ENCODE data around the gene DNASE2.

The DNASE2 gene, protein sequence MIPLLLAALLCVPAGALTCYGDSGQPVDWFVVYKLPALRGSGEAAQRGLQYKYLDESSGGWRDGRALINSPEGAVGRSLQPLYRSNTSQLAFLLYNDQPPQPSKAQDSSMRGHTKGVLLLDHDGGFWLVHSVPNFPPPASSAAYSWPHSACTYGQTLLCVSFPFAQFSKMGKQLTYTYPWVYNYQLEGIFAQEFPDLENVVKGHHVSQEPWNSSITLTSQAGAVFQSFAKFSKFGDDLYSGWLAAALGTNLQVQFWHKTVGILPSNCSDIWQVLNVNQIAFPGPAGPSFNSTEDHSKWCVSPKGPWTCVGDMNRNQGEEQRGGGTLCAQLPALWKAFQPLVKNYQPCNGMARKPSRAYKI

DNA sequence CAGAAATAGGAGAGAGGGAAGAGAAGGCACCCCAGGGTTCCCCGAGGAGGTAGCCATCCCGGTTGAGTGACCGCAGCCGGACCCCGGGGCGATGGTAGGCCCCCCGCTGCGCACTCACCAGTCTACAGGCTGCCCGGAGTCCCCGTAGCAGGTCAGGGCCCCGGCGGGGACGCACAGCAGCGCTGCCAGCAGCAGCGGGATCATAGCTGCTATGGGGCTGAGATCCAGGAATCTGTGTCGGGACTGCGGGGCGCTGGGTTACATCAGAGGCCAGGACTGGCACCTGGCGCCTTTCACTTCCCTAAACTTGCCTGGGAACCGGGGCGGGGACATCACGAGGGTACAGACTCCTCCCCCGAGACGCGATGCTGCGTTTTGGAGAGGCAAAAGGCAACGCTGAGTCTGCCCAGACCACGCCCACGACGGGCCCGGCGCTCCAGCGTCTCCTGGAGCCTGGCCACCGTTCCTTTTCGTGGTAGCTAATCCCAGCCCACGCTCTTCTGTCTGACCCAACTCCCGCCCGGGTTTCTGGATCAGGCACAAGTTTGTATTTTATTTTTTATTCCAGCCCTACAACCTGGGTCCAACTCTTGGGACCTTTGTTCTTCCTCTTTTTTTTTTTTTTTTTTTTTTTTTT lies at the start of gene DNASE2:
TSS of gene DNASE2 (minus strand) at position 278 of the 637 bp plus-strand sequence. CDS start at position 204, 74 bp downstream.
- Histone ChIP-seq H3K36me3 (no peaks in the 10 kb centered on the region), H3K27me3 (ENCODE audit: insufficient read depth, low read depth, severe bottlenecking) (no peaks in the 10 kb centered on the region), H3K4me3 (ENCODE audit: low read depth, low read length) (no peak within 1 kb of the TSS), H3K9me3 (ENCODE audit: severe bottlenecking) (peaks cover 6% of the 10 kb centered on the region), H3K27ac (no peak within 1 kb of the TSS)
- TF ChIP-seq, protein P1, sequence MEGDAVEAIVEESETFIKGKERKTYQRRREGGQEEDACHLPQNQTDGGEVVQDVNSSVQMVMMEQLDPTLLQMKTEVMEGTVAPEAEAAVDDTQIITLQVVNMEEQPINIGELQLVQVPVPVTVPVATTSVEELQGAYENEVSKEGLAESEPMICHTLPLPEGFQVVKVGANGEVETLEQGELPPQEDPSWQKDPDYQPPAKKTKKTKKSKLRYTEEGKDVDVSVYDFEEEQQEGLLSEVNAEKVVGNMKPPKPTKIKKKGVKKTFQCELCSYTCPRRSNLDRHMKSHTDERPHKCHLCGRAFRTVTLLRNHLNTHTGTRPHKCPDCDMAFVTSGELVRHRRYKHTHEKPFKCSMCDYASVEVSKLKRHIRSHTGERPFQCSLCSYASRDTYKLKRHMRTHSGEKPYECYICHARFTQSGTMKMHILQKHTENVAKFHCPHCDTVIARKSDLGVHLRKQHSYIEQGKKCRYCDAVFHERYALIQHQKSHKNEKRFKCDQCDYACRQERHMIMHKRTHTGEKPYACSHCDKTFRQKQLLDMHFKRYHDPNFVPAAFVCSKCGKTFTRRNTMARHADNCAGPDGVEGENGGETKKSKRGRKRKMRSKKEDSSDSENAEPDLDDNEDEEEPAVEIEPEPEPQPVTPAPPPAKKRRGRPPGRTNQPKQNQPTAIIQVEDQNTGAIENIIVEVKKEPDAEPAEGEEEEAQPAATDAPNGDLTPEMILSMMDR (IDR thresholded peaks at IDR 0.05; ENCODE audit: low read depth, low read length) = no peak
- no peak for DNase-seq

DNA sequence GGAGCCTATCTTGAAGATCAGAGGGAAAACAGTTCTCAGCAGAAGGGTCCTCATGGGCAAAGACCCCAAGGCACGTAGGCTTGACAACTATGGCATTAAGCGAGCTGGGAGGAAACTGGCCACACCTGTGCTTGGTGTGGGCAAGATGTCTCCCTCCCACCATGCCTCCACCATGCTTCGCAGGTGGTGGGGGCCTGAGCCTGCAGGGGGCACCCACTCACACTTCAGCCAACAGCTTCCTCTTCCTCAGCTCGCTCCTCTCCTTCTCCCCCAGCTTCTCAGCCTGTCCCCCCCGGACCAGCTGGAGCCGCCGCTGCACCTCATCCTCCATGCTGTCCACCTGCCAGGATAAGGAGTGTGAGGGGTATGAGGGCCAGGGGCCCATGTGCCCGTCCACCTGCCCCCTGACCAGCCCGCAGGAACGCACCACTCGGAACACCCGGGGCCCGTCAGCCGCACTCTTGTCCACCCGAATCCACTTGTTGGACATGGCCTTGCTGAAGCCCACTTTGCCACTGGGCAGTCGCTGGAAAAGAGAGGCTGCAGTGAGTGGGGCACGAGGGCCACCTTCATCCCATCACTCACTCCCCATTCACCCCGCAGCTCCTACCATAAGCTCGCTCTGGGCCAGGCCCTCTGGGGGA lies 48.9 kb upstream of the DNASE2 start:
- Histone ChIP-seq H3K4me3 (ENCODE audit: low read depth, low read length) (no peak overlapping the region), H3K27me3 (ENCODE audit: insufficient read depth, low read depth, severe bottlenecking) (no peaks in the 10 kb centered on the region), H3K27ac (no peak overlapping the region), H3K36me3 (peaks cover 56% of the 10 kb centered on the region), H3K9me3 (ENCODE audit: severe bottlenecking) (no peaks in the 10 kb centered on the region)
- DNase-seq = no peak
- TF ChIP-seq, protein P1 (IDR thresholded peaks at IDR 0.05; ENCODE audit: low read depth, low read length) = 0 out of 2 replicates have a peak, but pooled peaks have one; percentile 18

DNA sequence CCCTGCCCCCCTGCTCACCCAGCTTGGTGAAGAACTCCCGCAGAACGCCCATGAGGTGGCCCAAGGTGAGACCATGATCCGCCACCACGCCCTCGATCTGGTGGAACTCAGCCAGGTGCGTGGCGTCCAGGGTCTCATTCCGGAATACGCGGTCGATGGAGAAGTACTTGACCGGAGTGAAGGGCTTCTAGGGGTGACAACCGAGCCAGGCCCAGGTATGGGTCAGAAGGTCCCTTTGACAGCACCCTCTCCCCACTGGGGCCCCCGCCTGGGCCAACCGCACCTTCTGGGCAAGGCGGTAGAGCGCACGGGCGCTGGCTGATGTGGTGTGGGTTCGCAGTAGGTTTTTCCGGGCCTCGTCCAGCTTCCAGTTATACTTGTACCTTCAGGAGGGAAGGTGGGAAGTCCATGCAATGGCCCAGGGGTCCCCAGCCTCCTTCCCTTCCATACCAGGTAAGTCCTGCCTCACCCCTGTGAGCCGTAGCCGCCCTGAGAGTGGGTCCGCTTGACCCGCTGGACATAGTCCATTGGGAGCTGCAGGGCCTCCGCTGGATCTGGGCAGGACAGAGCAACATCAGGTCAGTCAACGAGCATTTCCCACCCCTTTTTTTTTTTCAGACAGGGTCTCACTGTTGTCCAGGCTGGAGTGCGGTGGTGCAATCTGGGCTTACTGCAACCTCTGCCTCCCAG lies 43.5 kb upstream of the DNASE2 start:
- TF ChIP-seq, protein P1 (IDR thresholded peaks at IDR 0.05; ENCODE audit: low read depth, low read length) = no peak
- no peak for DNase-seq
- Histone ChIP-seq H3K9me3 (ENCODE audit: severe bottlenecking) (no peaks in the 10 kb centered on the region), H3K4me3 (ENCODE audit: low read depth, low read length) (no peak overlapping the region), H3K36me3 (peaks cover 74% of the 10 kb centered on the region), H3K27ac (no peak overlapping the region), H3K27me3 (ENCODE audit: insufficient read depth, low read depth, severe bottlenecking) (no peaks in the 10 kb centered on the region)

DNA sequence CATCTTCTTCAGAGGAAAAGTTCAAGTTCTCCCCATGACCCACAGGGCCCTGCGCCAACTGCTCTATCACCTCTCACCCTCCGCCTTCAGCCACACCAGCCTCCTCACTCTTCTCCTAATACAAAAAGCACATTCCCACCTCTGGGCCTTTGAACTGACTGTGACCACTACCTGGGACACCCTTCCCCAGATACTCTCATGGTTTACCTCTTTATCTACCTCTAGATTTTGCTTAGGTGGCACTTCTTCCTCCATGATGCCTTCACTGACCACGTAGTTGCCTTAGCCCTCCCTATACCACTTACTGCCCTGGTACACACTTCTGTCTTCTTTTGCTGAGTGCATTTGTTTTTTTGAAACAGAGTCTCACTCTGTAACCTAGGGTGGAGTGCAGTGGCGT lies 41.7 kb upstream of the DNASE2 start:
- Histone ChIP-seq H3K4me3 (ENCODE audit: low read depth, low read length) (no peak overlapping the region), H3K27ac (no peak overlapping the region), H3K36me3 (peaks cover 58% of the 10 kb centered on the region), H3K27me3 (ENCODE audit: insufficient read depth, low read depth, severe bottlenecking) (no peaks in the 10 kb centered on the region), H3K9me3 (ENCODE audit: severe bottlenecking) (no peaks in the 10 kb centered on the region)
- DNase-seq = no peak
- TF ChIP-seq, protein P1 (IDR thresholded peaks at IDR 0.05; ENCODE audit: low read depth, low read length) = no peak

DNA sequence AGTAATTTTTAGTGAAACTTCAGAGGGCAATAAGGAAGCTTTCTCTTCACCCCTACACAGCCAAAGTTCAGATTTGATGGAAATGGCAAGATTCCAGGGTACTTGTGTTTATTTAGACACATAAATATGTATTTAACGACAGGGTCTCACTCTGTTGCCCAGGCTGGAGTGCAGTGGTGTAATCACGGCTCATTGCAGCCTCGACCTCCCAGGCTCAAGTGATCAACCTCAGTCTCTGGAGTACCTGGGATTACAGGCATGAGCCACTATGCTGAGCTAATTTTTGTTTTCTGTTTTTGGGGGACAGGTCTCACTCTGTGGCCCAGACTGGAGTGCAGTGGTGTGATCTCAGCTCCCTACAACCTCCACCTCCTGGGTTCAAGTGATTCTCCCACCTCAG lies 39.8 kb upstream of the DNASE2 start:
- TF ChIP-seq, protein P1 (IDR thresholded peaks at IDR 0.05; ENCODE audit: low read depth, low read length) = no peak
- Histone ChIP-seq H3K4me3 (ENCODE audit: low read depth, low read length) (no peak overlapping the region), H3K27ac (no peak overlapping the region), H3K9me3 (ENCODE audit: severe bottlenecking) (no peaks in the 10 kb centered on the region), H3K36me3 (peaks cover 43% of the 10 kb centered on the region), H3K27me3 (ENCODE audit: insufficient read depth, low read depth, severe bottlenecking) (no peaks in the 10 kb centered on the region)
- DNase-seq = no peak
